Stimulated activated CD4-positive, alpha-beta T cell treated with anti-CD3 and anti-CD28 coated beads, Interleukin-2, amount 100 ng/mL, for 48 hours (primary cell): ENCODE results near the gene DIRAS1.
"Not testable (repeated sequence)": the region's sequence is repeated elsewhere in the genome, so short reads cannot be mapped to it uniquely, and the experiment has no call there.

Experiments used
- DNase-seq, 2 donors: peaks; one replicate each; pipeline ENCODE4 v3.0.0-alpha.2; 2020

The DIRAS1 gene

DNA sequence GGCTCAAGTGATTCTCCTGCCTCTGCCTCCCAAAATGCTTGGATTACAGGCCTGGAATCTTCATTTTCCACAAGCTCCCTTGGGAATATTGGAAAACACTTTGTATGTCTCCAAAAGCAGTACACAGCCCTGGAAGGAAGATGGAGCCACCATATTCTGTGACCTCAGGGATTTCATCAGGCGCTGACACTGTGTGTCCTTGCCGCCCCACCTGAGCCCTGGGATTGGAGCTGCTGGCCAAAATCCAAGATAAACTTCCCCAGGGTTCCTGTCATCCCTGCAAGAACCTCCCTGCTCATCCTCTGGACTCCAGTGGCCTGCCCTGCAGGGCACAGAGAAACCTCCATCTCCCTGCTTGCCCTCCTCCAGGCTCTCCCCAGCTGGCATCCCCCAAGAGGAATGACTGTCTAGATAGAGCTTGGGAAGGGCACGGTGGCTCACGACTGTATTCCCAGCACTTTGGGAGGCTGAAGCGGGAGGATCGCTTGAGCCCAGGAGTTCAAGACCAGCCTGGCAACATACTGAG, 17.4 kb downstream of the DIRAS1 start:
- DNase-seq = no peak

DNA sequence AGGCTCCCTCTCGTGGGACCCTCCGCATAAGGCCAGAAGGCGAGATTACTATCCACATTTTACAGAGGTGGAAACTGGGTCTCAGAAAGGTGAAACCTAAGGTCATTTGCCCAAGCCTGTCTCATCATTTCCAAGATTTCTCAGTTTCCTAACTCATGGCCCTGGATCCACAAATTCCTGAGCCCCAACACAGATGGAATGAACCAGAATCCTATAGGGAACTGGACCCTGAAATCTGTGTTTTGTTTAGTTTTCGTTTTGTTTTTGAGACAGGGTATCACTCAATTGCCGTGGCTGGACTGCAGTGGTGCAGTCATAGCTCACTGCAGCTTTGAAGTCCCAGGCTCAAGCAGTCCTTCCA, 18.1 kb downstream of the DIRAS1 start:
- DNase-seq = no peak

DNA sequence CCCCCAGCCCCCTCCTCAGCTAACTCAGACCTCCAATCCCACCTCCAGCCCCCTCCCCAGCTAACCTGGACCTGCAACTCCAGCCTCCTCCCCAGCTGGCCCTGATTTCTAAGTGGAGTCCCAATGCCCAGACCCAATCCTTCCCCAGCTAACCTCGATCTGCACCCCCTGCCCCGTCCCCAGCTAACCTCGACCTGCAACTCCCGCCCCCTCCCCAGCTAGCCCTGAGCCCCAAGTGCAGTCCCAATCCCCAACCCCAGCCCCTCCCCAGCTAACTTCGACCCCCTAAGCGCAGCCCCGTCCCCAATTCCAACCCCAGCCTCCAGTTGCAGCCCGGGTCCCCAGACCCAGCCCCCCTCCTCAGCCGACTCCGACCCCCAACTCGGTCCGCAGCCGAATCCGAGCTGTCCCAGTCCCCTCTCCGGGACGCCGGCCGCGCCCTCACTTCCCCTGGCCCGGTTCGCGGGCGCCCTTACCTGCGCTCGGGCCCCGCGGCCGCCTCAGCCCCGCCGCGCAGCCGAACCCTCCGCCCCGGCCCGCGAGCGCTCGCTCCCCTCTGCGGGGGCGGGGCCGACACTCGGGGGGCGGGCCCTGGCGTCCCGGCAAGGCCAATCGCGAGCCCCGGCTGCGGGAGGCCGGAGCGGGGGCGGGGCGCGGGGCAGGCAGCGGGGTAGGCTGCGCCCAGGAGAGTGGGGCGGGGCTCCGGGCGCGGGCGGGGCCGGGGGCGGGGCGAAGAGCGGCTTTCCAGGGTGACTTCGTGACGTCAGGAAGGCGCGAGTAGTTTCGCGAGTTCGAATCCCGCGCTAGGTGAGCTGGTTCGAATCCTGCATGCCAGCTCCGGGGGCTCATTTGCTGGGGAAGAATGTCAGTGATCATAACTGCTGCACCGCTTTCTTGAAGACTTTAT, 18.7 kb downstream of the DIRAS1 start, which contains the start of gene GNG7:
Gene GNG7, minus strand, starts transcription at position 525 of the 907 bp plus-strand sequence. CDS start 182,006 bp downstream, outside the sequence.
- peak; percentile 93 to 98 for DNase-seq

DNA sequence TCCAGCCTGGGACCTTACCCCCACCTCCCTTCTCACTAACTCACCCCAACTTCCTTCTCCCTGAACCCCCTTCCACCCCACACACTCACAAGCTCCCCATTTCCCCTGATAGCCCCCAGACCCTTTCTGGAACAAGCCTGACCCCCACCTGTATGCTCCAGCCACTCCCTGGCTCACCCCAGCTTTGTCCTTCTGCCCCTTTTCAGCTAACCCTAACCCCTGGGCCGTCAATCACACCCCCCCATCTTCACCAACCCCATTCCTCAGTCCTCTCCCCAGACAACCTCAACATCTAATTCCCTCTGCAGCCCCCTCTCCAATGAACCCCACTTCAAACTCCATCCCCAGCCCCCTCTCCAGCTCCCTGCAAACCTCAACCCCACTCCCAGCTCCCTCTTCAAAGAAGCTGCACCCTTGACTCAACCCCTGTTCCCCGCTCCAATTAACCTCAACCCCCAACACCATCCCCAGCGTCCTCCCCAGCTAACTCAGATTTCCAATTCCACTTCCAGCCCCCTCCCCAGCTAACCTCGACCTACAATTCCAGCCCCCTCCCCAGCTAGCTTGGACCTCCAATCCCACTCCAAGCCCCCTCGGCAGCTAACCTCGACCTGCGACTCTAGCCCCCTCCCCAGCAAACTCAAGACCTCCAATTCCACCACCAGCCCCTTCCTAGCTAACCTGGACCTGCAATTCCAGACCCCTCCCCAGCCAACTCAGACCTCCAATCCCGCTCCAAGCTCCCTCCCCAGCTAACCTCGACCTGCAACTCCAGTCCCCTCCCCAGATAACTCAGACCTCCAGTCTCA, 19.6 kb downstream of the DIRAS1 start:
- DNase-seq = no peak

DNA sequence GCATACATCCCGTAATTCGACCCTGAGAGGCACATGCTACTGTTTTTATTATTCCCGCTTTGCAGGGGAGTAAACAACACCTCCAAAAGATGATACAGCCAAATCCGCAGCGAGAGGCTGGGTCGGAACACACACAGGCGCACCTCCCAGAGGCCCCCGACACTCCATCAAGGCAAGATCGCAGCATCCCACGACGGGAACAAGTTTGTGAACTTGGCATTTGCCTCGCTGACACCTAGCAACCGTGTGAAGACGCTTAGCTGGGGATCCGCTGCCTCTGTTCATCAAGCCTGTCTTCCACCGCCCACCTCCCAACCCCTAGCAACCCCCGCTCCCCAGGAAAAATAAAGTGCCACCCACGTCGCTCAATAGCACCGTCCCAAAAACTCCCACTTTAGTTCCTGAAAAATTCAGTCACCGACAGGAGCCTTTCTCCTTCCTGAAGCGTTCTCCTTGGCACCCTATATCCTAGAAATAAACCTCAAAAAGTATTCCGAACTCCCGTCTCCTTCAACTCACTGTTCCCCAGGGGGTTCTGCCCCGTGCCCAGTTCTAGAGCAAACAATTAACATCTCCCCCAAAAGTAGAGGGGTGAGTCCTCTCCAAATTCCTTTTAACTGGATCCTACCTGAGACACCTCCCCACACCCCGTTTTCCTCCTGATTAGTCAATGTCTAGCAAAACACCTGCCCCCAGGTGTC, 20.4 kb downstream of the DIRAS1 start:
- no peak for DNase-seq

DNA sequence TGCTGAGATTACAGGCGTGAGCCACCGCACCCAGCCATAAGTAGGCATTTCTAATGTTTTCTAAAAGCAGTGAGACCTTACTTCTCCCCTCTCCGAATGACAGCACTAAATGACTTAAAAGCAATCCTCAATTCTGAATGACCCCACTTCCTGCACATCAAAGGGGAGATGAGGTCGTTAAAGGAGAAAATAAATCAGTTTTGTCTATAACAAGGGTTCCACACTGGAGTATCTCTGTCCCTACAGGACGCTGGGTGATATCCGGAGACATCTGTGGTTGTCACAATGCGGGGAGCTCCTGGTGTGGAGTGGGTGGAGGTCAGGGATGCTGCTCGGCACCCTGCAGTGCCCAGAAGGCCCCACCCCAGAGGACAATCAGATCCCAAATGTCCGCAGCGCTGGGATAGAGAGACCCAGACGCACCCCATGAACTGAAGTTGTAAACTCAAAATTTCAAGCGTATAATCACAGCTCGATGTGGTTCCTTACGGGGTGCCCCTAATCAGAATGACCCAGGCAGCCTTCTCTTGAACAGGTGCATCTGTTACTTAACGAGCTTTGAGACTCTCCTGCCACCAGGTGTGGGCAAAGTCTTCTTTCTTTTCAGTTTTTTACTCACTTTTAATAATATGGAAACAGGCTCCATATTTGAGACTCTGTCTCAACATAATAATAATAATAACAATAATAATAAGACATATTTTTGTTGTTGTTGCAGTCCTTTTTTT, 21.6 kb downstream of the DIRAS1 start:
- no peak for DNase-seq

DNA sequence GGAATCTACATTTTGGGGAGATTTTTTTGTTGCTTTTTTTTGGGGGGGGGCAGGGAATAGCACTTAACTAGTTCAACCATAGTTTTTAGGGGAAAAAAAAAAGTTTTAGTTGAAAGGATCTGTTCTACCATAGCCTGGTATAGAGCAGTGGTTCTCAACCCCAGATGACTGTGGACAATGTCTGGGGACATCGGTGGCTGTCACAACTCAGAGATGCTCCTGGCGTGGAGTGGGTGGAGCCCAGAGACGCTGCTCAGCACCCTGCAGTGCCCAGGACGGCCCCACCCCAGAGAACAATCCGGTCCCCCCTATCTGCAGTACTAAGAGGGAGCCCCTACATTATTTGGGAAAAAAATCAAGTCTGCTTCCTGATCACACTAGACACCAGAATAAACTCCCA, 27.0 kb downstream of the DIRAS1 start:
- DNase-seq = no peak

DNA sequence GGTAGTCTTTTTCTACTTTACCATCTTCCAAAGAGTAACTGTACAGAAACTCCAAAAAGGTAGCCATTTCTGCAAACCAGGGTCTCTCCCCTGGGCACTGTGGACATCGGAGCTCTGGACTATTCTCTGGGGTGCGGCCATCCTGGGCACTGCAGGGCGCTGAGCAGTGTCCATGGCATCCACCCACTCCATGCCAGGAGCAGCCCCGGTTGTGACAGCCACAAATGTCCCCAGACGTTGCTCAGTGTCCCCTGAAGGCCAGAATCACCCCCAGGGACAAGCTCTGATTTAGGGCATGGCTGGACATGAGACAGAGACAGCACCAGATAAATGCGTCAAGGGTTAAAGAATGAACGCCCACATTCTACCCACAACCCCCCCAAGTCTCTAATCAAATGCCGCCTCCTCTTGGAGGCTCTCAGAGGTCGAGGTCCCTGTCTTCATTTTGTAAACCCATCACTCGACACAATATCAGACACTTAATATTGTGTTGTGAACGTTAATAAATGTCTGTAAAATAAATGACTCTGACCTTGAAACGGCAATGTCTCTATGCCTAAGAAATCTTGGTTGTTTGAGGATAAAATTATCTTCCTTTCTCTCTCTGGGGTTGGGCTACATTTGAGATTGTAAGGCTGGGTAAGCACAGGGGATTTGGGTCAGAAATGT, 27.5 kb downstream of the DIRAS1 start:
- no peak for DNase-seq

DNA sequence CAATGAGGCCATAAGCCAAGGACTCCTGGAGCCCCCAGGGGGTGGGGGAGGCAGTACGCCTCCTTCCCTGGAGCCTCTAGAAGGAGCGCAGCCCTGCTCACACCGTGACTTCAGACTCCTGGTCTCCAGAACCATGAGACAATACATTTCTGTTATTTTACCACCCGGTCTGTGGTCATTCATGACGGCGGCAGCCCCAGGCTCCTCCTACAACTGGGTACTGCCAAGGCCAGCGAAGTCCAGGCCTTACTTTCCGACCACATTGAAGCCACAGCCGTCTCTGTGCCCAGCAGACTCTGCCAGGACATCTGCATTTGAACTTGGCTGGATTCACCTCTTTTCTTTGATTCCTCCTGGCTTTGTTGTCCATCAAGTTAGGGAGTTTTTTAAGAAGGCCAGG, 29.2 kb downstream of the DIRAS1 start:
- no peak for DNase-seq

DNA sequence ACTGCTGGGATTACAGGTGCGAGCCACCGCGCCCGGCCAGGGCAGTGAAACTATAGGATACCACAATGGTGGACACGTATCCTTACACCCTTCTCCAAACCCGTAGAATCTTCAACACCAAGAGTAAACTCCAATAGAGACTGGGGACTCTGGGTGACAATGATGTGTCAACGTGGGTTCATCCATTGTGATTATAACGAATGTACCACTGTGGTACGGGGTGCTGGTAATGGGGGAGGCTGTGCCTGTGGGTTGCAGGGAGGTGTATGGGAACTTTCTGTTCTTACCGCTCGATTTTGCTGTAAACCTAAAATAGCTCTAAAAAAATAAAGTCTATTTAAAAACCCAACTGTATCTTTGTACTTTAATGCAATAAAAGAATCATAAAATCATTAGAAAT, 30.3 kb downstream of the DIRAS1 start:
- DNase-seq = no peak

DNA sequence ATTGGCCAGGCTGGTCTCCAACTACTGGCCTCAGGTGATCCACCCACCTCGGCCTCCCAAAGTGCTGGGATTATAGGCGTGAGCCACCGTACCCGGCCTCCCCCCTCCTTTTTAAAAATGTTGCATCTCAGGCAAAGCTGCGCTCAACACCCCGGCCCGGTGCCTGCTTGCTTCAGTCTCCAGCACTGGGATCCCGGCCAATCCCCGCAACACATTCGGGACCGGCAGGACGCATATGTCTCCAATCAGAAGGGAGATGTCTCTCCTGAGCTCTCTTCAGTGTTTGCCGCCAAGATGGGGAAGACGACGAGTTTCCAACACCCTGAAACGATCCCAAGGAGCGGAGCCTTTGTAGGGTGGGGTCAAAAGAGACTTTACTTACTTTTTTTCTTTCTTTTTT, 34.8 kb downstream of the DIRAS1 start:
- no peak for DNase-seq

DNA sequence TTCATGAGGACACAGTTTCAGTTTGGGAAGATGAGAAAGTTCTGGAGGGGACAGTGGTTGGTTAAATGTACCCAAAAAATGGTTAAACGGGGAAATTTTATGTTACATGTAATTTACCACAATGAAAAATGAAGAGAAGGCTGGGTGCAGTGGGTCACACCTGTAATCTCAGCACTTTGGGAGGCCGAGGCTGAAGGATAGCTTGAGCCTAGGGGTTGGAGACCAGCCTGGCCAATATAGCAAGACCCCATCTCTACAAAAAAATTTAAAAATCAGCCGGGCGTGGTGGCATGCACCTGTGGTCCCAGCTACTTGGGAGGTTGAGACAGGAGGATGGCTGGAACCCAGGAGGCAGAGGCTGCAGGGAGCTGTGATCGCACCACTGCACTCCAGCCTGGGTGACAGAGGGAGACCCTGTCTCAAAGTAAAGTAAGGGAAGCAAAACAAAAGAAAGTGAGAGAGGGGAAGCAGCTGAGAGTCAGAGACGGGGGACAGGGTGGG, 35.9 kb downstream of the DIRAS1 start:
- no peak for DNase-seq

DNA sequence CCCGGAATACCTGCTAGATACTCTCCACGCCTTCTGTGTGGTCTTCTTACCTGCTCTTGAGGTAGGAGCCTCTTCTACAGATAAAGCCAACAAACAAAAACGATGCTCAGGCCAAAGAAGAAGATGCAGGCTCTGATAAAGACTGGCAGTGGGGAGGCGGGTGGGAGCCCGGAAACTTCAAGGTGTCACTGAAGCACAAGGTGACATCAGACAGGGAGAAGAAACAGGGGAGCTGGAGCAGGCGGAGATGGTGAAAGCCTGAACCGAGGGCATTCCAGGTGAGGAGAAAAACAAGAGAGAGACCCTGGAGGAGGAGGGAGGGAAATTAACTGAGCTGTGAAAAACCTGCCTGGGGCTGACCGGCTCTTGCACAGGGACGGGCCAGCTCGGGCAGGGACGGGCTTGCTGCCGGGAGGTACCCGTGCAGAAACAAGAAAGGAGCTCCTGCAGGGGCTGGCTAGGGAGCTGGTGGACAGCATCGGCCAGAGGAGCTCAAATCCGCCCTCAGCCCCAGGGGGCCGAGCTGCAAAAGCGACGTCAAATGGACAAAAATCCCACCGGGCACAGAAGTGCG, 37.7 kb downstream of the DIRAS1 start:
- no peak for DNase-seq

DNA sequence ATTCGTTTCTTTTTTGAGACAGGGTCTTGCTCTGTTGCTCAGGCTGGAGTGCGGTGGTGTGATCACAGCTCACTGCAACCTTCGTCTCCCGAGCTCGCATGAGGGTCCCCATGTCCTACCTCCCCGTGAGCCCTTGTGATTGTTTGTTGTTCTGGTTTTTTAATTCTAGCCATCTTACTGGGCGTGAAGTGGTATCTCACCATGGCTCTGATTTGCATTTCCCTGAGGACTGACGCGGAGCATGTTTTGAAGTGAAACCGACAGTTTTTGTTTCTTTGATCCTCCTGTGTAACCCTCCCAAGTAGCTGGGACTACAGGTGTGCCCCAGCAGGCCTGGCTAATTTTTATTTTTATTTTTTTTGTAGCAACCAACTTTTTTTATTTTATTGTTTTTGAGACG, 40.4 kb downstream of the DIRAS1 start:
- no peak for DNase-seq

DNA sequence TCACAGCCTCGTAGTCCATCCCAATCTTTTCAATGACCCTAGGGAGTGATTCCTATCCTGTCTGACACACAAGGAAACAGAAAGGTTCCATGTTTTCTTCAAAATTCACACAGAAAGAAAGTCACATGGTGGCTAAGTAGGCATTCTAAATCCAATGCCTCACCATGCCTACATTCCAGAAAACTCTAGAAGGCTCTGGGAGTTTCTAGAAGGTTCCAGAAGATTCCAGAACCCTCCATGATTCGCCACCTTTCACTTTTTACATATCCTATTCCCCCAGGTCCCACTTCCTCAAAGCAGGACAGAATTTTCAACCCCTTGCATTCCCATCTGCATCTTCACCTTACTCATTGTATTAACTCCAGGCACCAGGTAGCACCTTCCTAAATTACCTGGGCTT, 41.7 kb downstream of the DIRAS1 start:
- no peak for DNase-seq

DNA sequence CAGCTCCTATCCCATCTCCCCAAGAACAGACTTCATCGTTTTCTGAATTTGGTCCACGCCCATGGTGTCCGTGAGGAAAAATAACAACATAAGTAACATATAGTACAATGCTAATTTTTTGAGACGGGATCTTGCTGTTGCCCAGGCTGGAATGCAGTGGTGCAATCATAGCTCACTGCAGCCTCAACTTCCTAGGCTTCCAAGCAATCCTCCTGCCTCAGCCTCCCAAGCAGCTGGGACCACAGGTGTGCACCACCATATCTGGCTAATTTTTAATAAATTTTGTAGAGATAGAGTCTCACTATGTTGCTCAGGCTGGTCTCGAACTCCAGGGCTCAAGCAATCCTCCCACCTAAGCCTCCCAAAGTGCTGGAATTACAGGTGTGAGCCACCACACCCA, 42.2 kb downstream of the DIRAS1 start:
- DNase-seq = not testable (repeated sequence)

DNA sequence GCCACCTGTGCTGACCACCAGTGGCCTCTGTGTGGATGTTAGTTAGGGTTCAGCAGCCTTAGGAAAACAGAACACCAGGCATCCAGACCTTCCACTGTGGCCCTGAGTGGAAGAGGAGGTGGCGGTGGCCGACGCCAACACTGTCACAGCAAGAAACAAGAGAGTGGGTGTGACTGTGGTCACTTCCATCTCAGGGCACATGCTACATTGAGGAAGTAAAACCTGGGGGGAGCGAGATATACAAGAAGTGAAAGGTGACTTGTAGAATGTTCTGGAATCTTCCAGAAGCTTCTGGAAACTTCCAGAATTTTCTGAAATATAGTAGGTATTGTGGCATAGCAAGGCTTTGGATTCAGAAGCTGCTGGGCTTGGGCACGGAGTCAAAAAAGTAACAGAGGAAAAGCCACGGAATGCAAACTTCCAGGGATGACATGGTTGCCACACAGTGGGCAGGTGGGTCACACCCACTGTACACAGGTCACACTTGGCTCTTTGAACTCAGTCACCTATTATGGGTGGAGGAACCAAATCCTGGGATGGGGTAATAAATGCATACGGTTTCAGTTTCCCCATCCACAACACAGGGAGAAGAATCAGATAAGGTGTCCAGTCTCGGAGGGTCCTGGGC, 43.0 kb downstream of the DIRAS1 start:
- DNase-seq = no peak

DNA sequence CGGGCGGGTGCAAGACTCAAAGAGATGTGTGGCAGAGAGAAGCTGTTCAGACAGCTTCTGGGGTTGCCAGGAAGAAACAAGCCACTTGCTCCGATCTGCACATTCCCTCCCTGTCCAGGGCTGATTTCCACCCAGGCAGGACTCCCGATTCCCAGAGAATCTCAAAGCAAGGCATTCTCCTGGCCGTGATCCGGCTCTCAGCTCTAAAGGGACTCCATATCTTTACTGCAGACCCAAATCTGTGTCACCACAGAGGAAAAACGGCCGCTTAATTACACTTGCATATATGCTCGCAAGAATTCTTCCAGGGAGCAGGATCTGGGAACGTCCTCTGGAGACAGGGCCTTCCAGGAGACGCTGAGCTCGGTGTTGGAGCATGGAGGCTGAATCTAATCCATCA, 44.3 kb downstream of the DIRAS1 start:
- DNase-seq = no peak

DNA sequence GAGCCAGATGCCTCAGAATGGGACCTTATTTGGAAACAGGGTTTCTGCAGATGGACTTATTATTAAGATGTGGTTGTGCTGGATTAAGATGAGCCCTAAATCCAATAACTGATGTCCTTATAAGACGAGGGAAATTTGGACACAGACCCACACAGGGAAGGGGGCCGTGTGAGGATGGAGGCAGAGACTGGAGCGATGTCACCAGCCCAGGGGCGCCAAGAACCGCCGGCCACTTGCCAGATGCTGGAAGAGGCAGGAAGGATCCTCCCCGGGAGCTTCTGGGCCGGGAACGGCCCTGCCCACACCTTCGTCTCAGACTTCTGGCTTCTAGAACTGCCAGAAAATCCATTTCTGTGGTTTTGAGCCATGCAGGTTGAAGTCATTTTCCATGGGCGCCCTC, 45.3 kb downstream of the DIRAS1 start:
- no peak for DNase-seq

DNA sequence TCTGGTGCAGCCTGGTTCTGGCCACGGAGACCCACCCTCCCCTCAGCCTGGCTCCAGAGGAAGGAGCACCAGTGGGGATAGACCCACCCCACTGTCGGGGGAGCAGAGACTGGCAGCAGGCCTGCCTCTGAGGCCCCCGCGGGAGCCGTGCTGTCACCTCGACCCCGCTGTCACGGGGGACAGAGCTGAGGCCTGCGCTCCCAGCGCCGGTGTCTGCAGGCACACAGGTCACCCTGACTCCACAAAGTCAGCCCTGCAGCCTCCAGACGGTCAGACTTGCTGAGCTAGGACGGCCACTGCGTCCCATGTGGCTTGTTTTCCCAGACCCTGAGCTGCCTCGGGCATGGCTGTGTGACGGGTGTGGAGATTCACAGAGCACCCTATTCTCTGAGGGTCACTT, 51.0 kb downstream of the DIRAS1 start:
- DNase-seq = no peak
